GM18873 (cell line): ENCODE results near the gene CALML5.

Source experiments
- ATAC-seq: cut with Tn5 transposase; IDR thresholded peaks from one replicate; pipeline ENCODE4 v1.9.1; 2021; ENCODE audit warnings: mild to moderate bottlenecking, moderate library complexity, moderate number of reproducible peaks; ENCODE audit not compliant: unreplicated experiment, low FRiP score

CALML5 gene

DNA sequence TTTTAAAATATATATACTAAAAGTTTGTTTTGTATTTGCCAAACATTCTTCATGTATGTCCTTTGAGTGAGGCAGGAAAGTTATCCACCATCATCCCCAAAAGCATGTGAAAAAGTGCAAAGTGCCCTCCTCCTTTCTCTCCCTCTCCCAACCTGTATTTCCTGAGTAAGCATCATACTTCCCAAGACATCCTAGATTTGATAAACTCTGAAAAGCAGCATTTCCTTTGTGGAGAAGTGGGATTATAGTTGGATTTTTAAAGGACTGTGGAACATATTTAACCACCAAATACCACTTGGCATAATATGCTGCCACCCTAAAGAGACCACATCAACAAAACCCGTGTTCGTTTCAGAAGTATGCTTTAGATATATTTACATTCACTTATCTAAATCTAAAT is 50.1 kb downstream of the CALML5 start:
- ATAC-seq: no peak
